DND-41 (cell line): Measurements from ENCODE around the gene AMELY.

Experiments
- ATAC-seq: fragments of 200-7000 bp; cut with Tn5 transposase; 3 replicates; pipeline ENCODE4 v1.9.1; 2021; ENCODE audit warnings: low read depth; ENCODE audit not compliant: insufficient read depth
- DNase-seq: peaks from one replicate; pipeline ENCODE4 v3.0.0-alpha.2; 2020
- H2AFZ ChIP-seq: 2 replicates; pipeline ENCODE4 v1.6.0; 2012; ENCODE audit warnings: low read depth, low read length
- H3K27ac ChIP-seq: 2 replicates; pipeline ENCODE4 v1.5.1; 2012; ENCODE audit warnings: low read length, inconsistent platforms
- H3K27me3 ChIP-seq: fragments of 200-600 bp; sonication (generic); 2 replicates; pipeline ENCODE4 v1.6.0; 2012; ENCODE audit warnings: low read length, mild to moderate bottlenecking, inconsistent platforms; ENCODE audit not compliant: insufficient read depth, poor library complexity
- H3K36me3 ChIP-seq: 2 replicates; pipeline ENCODE4 v1.5.1; 2012; ENCODE audit warnings: low read length, inconsistent platforms; ENCODE audit not compliant: insufficient read depth
- H3K4me1 ChIP-seq: 2 replicates; pipeline ENCODE4 v1.5.1; 2012; ENCODE audit warnings: mild to moderate bottlenecking, low read length; ENCODE audit not compliant: insufficient read depth
- H3K4me2 ChIP-seq: 2 replicates; pipeline ENCODE4 v1.6.0; 2012; ENCODE audit warnings: mild to moderate bottlenecking, moderate library complexity, low read length, inconsistent platforms; ENCODE audit not compliant: insufficient read depth
- H3K4me3 ChIP-seq, 2 experiments: fragments of 200-600 bp in 1 of 2; shearing (Covaris generic) in 1 of 2; 2 replicates each; pipeline ENCODE4 v1.5.1; 2012 to 2016; ENCODE audit warnings: inconsistent platforms in 2 of 2, low read length in 2 of 2, mild to moderate bottlenecking in 2 of 2, low read depth in 1 of 2, moderate library complexity in 1 of 2
- H3K79me2 ChIP-seq: 2 replicates; pipeline ENCODE4 v1.6.0; 2012; ENCODE audit warnings: low read length, inconsistent platforms; ENCODE audit not compliant: insufficient read depth
- H3K9ac ChIP-seq: 2 replicates; pipeline ENCODE4 v1.6.0; 2012; ENCODE audit warnings: low read depth, mild to moderate bottlenecking, inconsistent platforms, low read length, moderate library complexity
- H3K9me3 ChIP-seq: 2 replicates; pipeline ENCODE4 v1.5.1; 2012; ENCODE audit warnings: low read length, moderate library complexity, mild to moderate bottlenecking, inconsistent platforms; ENCODE audit not compliant: insufficient read depth, severe bottlenecking
- H4K20me1 ChIP-seq: 2 replicates; pipeline ENCODE4 v1.6.0; 2012; ENCODE audit warnings: low read length; ENCODE audit not compliant: insufficient read depth
- EZH2 ChIP-seq: IDR thresholded peaks from 3 replicates; pipeline ENCODE4 v1.6.1; 2012; ENCODE audit warnings: borderline replicate concordance, low read depth, mild to moderate bottlenecking, moderate library complexity, low read length, inconsistent platforms; ENCODE audit not compliant: severe bottlenecking
- TF ChIP-seq, protein P1 (sequence below): IDR thresholded peaks from 2 replicates; pipeline ENCODE4 v1.5.1; 2012; ENCODE audit warnings: borderline replicate concordance, low read length, moderate library complexity, mild to moderate bottlenecking; ENCODE audit not compliant: poor library complexity, severe bottlenecking; ENCODE audit errors: extremely low read depth

The AMELY gene, protein sequence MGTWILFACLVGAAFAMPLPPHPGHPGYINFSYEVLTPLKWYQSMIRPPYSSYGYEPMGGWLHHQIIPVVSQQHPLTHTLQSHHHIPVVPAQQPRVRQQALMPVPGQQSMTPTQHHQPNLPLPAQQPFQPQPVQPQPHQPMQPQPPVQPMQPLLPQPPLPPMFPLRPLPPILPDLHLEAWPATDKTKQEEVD

DNA sequence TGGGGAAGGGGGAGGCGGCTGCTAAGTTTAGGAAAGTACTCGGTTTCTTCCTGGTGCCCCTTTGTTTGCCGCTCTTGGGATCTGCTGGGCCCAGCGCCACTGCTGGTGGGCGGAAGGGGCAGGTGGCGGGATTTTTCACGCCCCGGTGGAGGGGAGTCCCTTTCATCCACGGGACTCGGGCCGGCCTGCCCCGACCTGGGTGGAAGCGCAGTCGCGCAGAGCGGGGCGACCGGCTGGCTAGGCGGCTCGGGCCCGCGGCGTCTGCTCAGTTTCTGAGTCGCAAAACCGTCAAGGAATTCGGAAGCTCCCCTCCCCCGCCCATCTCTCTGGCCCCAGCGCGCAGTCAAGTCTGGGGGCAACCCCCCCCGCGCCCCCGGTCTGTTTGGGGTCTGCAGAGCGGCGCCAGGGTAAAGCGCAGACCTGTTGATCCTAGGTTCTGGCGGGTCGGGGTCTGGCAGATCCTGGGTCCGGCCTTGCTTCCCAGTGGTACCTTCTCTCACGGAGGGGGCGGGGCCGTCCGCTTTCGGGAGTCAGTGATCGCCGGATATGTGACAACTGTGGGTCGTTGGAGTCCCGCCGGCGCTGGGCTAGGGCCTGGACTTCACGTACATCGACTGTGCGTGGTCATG lies at the start of gene AMELY:
Gene AMELY, minus strand, starts transcription at position 500 of the 629 bp plus-strand sequence. CDS start 39,144 bp downstream, outside the sequence.
- no peak within 1 kb of the TSS for H3K4me3 ChIP-seq
- no peak within 1 kb of the TSS for H3K4me2 ChIP-seq
- H3K27ac ChIP-seq, result no peak within 1 kb of the TSS
- TF ChIP-seq EZH2, result no peak
- TF ChIP-seq, protein P1, sequence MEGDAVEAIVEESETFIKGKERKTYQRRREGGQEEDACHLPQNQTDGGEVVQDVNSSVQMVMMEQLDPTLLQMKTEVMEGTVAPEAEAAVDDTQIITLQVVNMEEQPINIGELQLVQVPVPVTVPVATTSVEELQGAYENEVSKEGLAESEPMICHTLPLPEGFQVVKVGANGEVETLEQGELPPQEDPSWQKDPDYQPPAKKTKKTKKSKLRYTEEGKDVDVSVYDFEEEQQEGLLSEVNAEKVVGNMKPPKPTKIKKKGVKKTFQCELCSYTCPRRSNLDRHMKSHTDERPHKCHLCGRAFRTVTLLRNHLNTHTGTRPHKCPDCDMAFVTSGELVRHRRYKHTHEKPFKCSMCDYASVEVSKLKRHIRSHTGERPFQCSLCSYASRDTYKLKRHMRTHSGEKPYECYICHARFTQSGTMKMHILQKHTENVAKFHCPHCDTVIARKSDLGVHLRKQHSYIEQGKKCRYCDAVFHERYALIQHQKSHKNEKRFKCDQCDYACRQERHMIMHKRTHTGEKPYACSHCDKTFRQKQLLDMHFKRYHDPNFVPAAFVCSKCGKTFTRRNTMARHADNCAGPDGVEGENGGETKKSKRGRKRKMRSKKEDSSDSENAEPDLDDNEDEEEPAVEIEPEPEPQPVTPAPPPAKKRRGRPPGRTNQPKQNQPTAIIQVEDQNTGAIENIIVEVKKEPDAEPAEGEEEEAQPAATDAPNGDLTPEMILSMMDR, result no peak
- H3K79me2 ChIP-seq, result no peaks in the 10 kb centered on the region
- no peaks in the 10 kb centered on the region for H3K36me3 ChIP-seq
- no peaks in the 10 kb centered on the region for H3K4me1 ChIP-seq
- H2AFZ ChIP-seq, result no peak within 1 kb of the TSS
- H3K9me3 ChIP-seq, result no peaks in the 10 kb centered on the region
- no peaks in the 10 kb centered on the region for H3K27me3 ChIP-seq
- DNase-seq, result no peak
- ATAC-seq, result no peak
- no peak within 1 kb of the TSS for H3K9ac ChIP-seq
- no peaks in the 10 kb centered on the region for H4K20me1 ChIP-seq

DNA sequence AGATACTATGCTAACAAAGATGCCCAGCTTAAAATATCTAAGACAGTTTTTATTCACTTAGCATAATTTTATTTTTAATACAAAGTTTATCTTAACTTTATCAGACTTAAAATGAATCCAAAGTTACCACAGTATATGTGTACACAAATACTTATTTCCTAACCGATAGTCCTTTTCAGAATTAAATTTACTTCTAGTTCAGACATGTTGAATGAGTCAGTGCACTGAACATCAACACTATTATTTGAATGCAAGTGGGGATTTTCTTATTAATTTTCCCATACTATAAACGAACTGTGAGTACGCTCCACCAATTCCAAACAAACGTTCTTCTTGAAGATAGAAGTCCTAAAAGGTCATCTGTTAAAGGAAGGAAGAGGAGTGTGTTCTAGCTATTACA lies 38.4 kb upstream of the AMELY start:
- H3K4me3 ChIP-seq, result no peak overlapping the region
- H3K27me3 ChIP-seq, result no peaks in the 10 kb centered on the region
- ATAC-seq (no peak), DNase-seq (no peak)
- H3K4me2 ChIP-seq, result no peak overlapping the region
- H3K79me2 ChIP-seq, result no peaks in the 10 kb centered on the region
- H3K36me3 ChIP-seq, result no peaks in the 10 kb centered on the region
- no peaks in the 10 kb centered on the region for H3K9me3 ChIP-seq
- H3K9ac ChIP-seq, result no peak overlapping the region
- H2AFZ ChIP-seq, result no peak overlapping the region
- TF ChIP-seq, protein P1, result no peak
- no peaks in the 10 kb centered on the region for H4K20me1 ChIP-seq
- H3K27ac ChIP-seq, result no peak overlapping the region
- H3K4me1 ChIP-seq, result no peaks in the 10 kb centered on the region

DNA sequence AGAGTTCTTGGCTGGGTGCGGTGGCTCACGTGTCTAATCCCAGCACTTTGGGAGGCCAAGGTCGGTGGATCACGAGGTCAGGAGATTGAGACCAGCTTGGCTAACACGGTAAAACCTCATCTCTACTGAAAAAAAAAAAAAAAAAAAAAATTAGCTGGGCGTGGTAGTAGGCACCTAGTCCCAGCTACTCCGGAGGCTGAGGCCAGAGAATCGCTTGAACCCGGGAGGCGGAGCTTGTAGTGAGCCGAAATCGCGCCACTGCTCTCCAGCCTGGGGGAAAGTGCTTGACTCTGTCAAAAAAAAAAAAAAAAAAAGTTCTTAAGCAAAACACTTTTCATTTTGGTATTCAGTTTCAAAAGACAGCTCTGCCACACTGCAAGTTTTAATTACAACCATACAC lies 36.8 kb upstream of the AMELY start:
- Histone ChIP-seq H3K4me2 (no peak overlapping the region), H3K79me2 (no peaks in the 10 kb centered on the region), H3K27ac (no peak overlapping the region), H3K27me3 (no peaks in the 10 kb centered on the region), H4K20me1 (no peaks in the 10 kb centered on the region), H3K36me3 (no peaks in the 10 kb centered on the region), H2AFZ (no peak overlapping the region), H3K4me3 (no peak overlapping the region), H3K9me3 (no peaks in the 10 kb centered on the region), H3K9ac (no peak overlapping the region), H3K4me1 (no peaks in the 10 kb centered on the region)
- DNase-seq, result no peak
- TF ChIP-seq EZH2, result no peak
- TF ChIP-seq, protein P1, result no peak
- no peak for ATAC-seq
